Gastrocnemius medialis (tissue), 4 donors: ENCODE results near the gene MDH2. TPM values are rescaled to one million over a fixed set of nuclear protein-coding genes. Genes with fewer than 3 reads are reported as not detected.

ENCODE experiments used
- ATAC-seq, 2 donors: fragments of 150-250 bp; one replicate each; pipeline ENCODE4 v1.9.1; 2016
- DNase-seq, 2 donors: peaks; one replicate each; pipeline ENCODE4 v3.0.0-alpha.2; 2019
- H3K27ac ChIP-seq, 4 donors: fragments of 200-600 bp; sonication (generic); 1 replicate in 1 of 4; 2 replicates in 3 of 4; pipeline ENCODE4 v1.5.1; 2016 to 2018; ENCODE audit warnings: mild to moderate bottlenecking in 2 of 4, moderate library complexity in 1 of 4
- H3K27me3 ChIP-seq, 3 donors: fragments of 200-600 bp; sonication (generic) in 2 of 3; 1 replicate in 1 of 3; 2 replicates in 2 of 3; pipeline versions ENCODE4 v1.5.1 to v1.6.0; 2016 to 2019; ENCODE audit warnings: mild to moderate bottlenecking in 1 of 3, moderate library complexity in 1 of 3
- H3K36me3 ChIP-seq, 2 donors: fragments of 200-600 bp; sonication (generic) in 1 of 2; one replicate each; pipeline ENCODE4 v1.5.1; 2017 to 2018
- H3K4me1 ChIP-seq, 2 donors: fragments of 200-600 bp; sonication (generic) in 1 of 2; one replicate each; pipeline ENCODE4 v1.5.1; 2016 to 2017; ENCODE audit warnings: mild to moderate bottlenecking in 2 of 2
- H3K4me3 ChIP-seq, 4 donors: fragments of 200-600 bp; sonication (generic) in 3 of 4; 1 replicate in 1 of 4; 2 replicates in 3 of 4; pipeline ENCODE4 v1.5.1; 2016 to 2019; ENCODE audit warnings: mild to moderate bottlenecking in 2 of 4
- H3K9me3 ChIP-seq, 3 donors: fragments of 200-600 bp; sonication (generic) in 2 of 3; 1 replicate in 1 of 3; 2 replicates in 2 of 3; pipeline ENCODE4 v1.5.1; 2016 to 2019
- CTCF ChIP-seq, 5 experiments: fragments of 450-650 bp in 3 of 5; fragments of 200-600 bp in 2 of 5; sonication (generic) in 2 of 5; IDR thresholded peaks in 4 of 5; conservative IDR thresholded peaks in 1 of 5; 1 replicate in 4 of 5; 2 replicates in 1 of 5; pipeline ENCODE4 v1.5.1; 2016 to 2019; ENCODE audit warnings: antibody characterized with exemption in 5 of 5, mild to moderate bottlenecking in 3 of 5, moderate library complexity in 3 of 5
- POLR2A ChIP-seq, 2 donors: fragments of 450-650 bp; IDR thresholded peaks; one replicate each; pipeline ENCODE4 v1.6.1; 2017; ENCODE audit warnings: antibody characterized with exemption in 2 of 2, mild to moderate bottlenecking in 2 of 2, moderate library complexity in 2 of 2
- in situ Hi-C, 4 donors: fragments of 200-750 bp; cut with MboI; loops; one replicate each; pipeline versions ENCODE4 v1.15.0 to v1.8.0; 2017; ENCODE audit warnings: low sequenced_read_pairs in 4 of 4
- intact Hi-C: fragments of 100-400 bp; cut with DNase I; formaldehyde crosslinking; loops from one replicate; pipeline ENCODE4 v1.15.1; 2023; ENCODE audit warnings: low total_unique reads
- total RNA-seq, 4 donors: library from RNA; depleted of rRNA; stranded (reverse); fragments of >200 nt; gene quantifications; one replicate each; pipeline versions ENCODE4 v1.1.0 to v1.2.3, GENCODE V29; 2016

The MDH2 gene
- total RNA-seq, 4 donors from 2014 or later = 236 to 344 (median 284) TPM

DNA sequence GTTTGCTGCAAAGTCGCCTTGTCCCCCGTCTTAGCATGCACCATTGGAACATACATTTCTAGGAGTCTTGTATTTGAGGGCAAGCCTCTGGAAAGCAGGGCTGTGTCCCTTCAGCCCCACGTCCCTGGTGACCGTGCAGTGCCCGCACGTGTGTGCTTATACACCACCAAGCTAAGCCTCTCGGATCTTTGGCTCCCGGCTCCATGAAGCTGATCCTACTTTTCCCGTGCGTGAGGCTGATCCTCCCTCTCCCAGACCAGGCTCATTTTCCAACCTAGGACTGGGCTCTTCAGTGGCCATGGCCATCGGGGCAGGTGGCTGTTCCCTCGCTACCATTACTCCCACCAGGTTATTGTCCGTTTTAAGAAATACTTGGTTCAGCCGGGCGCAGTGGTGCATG lies 14.3 kb downstream of the MDH2 start:
- no peak for DNase-seq
- no peak for ATAC-seq
- Histone ChIP-seq H3K4me3 (no peak overlapping the region), H3K36me3 (peaks cover 8 to 96% of the 10 kb centered on the region in 2 donors), H3K27ac (no peak overlapping the region), H3K9me3 (no peaks in the 10 kb centered on the region), H3K27me3 (no peaks in the 10 kb centered on the region), H3K4me1 (peaks cover 23 to 30% of the 10 kb centered on the region in 2 donors)
- no peak for TF ChIP-seq POLR2A (IDR thresholded peaks at IDR 0.05)
- no peak for TF ChIP-seq CTCF (IDR thresholded peaks at IDR 0.05 in 4 of 5, conservative IDR thresholded peaks at IDR 0.05 in 1 of 5)
- in situ Hi-C loops (no loop called here), intact Hi-C loops (no loop called here)

- H3K27ac ChIP-seq = no peak overlapping the region
- H3K36me3 ChIP-seq = peaks cover 8 to 95% of the 10 kb centered on the region in 2 donors
- TF ChIP-seq CTCF (IDR thresholded peaks at IDR 0.05 in 4 of 5, conservative IDR thresholded peaks at IDR 0.05 in 1 of 5) = no peak
- no peak for TF ChIP-seq POLR2A (IDR thresholded peaks at IDR 0.05)
- H3K9me3 ChIP-seq = no peaks in the 10 kb centered on the region
- H3K4me1 ChIP-seq = peaks cover 15 to 21% of the 10 kb centered on the region in 2 donors
- DNase-seq (no peak), ATAC-seq (no peak)
- no peak overlapping the region for H3K4me3 ChIP-seq
- intact Hi-C loops (no loop called here), in situ Hi-C loops (no loop called here)
- H3K27me3 ChIP-seq = no peaks in the 10 kb centered on the region
Measured at GRCh38 chr7:76063114-76063513, 15.2 kb downstream of the MDH2 start.

DNA sequence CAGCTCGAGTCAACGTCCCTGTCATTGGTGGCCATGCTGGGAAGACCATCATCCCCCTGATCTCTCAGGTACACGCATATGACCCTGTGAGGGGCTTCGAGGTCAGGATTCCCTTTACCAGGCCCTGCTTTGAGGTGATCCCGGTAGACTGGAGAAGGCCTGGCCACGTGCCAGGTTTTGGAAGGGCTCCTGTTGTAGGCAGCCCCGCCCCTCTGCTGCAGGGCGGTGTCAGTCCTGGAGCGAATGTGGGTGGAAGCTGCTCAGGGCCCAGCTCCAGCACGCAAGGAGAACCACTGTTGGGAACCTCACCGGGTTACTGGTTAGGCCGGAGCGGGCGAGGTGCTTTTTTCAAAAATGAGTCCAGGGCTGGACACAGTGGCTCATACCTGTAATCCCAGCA lies 15.6 kb downstream of the MDH2 start:
- Histone ChIP-seq H3K36me3 (peaks cover 8 to 91% of the 10 kb centered on the region in 2 donors), H3K27me3 (no peaks in the 10 kb centered on the region), H3K4me3 (no peak overlapping the region), H3K9me3 (no peaks in the 10 kb centered on the region), H3K27ac (no peak overlapping the region), H3K4me1 (peaks cover 12 to 17% of the 10 kb centered on the region in 2 donors)
- intact Hi-C loops (no loop called here), in situ Hi-C loops (no loop called here)
- DNase-seq (no peak), ATAC-seq (no peak)
- TF ChIP-seq POLR2A (IDR thresholded peaks at IDR 0.05) (no peak), CTCF (IDR thresholded peaks at IDR 0.05 in 4 of 5, conservative IDR thresholded peaks at IDR 0.05 in 1 of 5) (no peak)

- DNase-seq = no peak
- Histone ChIP-seq H3K27me3 (no peaks in the 10 kb centered on the region), H3K36me3 (peaks cover 8 to 83% of the 10 kb centered on the region in 2 donors), H3K9me3 (no peaks in the 10 kb centered on the region), H3K4me1 (peaks cover 12 to 18% of the 10 kb centered on the region in 2 donors), H3K4me3 (no peak overlapping the region), H3K27ac (no peak overlapping the region)
- TF ChIP-seq POLR2A (IDR thresholded peaks at IDR 0.05) = no peak
- TF ChIP-seq CTCF (IDR thresholded peaks at IDR 0.05 in 4 of 5, conservative IDR thresholded peaks at IDR 0.05 in 1 of 5) = no peak
- in situ Hi-C loops = no loop called here
- intact Hi-C loops = no loop called here
- no peak for ATAC-seq
Measured at GRCh38 chr7:76064208-76064970, 16.5 kb downstream of the MDH2 start.
